ENCODE data around the gene NPAS2.

Gene NPAS2

DNA sequence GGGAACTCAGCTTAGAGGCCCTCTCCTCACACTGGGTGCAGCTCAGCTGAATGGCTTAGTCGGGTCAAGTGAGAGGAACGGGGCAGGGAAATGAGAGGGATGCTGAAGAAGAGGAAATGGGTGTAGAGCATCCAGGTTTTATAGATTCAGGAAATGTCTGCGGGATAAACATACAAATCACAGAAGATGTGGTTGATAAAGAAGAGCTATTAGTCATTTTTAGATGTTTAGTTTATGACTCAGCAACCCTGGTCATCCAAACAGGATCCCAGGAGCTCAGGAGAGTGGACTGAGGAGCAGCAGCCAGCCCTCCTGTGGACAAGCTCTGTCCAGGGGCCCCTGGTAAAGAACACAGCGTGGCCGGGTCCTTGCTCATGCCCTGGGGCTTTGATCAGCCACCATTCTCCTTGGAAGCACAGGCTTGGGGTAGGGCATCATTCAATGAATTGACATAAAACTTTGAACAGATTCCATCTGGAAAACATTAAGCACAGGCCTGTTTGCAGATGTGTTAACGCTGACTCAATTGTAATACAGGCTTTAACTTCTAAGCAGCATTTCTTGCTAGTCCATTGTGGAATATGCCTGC lies 83.0 kb downstream of the NPAS2 start:
- peak; percentile 87 for DNase-seq (ENCODE audit: low read depth)
- H3K4me3 ChIP-seq (replicated peaks; ENCODE audit: low read depth, low read length), result no peak overlapping the region
- TF ChIP-seq, protein P1, sequence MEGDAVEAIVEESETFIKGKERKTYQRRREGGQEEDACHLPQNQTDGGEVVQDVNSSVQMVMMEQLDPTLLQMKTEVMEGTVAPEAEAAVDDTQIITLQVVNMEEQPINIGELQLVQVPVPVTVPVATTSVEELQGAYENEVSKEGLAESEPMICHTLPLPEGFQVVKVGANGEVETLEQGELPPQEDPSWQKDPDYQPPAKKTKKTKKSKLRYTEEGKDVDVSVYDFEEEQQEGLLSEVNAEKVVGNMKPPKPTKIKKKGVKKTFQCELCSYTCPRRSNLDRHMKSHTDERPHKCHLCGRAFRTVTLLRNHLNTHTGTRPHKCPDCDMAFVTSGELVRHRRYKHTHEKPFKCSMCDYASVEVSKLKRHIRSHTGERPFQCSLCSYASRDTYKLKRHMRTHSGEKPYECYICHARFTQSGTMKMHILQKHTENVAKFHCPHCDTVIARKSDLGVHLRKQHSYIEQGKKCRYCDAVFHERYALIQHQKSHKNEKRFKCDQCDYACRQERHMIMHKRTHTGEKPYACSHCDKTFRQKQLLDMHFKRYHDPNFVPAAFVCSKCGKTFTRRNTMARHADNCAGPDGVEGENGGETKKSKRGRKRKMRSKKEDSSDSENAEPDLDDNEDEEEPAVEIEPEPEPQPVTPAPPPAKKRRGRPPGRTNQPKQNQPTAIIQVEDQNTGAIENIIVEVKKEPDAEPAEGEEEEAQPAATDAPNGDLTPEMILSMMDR (IDR thresholded peaks at IDR 0.05; ENCODE audit: low read length, missing control alignments), result peak; percentile 24

DNA sequence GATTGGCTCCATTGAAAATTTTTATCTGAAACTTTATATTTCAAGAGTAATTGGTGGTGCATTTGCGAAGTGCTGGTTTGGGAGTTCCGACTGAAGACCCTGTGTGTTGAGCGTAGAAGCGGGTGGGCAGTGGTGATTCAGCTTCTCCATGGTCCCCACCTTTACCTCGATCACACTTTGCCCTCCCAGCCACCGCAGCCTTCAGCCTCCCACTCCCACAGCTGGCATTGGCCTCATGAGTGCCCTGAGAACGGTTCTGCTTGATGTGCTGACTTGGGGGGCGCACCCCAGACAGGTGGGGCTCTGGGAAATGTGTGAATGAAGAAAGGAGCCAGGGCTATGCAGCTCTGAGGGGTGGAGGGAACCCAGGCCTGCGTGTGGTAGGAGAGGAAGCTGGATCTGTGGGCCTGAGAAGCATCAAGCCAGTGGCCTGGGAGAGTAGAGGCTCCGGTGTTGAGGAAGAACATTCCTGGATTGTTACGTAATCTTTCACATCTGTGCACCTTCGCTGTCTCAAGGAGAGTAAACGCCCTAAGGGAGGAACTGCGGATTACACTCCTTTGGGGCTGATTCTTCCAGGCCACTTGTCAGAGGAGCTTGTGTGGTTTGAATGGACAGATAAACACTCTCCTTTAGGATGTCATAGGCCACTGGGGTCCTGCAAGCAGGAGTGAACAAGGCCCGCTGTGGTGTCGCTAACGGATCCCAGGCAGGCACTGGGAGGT lies 83.8 kb downstream of the NPAS2 start:
- peak; percentile 19 for DNase-seq (ENCODE audit: low read depth)
- TF ChIP-seq, protein P1 (IDR thresholded peaks at IDR 0.05; ENCODE audit: low read length, missing control alignments), result no peak
- H3K4me3 ChIP-seq (replicated peaks; ENCODE audit: low read depth, low read length), result no peak overlapping the region

DNA sequence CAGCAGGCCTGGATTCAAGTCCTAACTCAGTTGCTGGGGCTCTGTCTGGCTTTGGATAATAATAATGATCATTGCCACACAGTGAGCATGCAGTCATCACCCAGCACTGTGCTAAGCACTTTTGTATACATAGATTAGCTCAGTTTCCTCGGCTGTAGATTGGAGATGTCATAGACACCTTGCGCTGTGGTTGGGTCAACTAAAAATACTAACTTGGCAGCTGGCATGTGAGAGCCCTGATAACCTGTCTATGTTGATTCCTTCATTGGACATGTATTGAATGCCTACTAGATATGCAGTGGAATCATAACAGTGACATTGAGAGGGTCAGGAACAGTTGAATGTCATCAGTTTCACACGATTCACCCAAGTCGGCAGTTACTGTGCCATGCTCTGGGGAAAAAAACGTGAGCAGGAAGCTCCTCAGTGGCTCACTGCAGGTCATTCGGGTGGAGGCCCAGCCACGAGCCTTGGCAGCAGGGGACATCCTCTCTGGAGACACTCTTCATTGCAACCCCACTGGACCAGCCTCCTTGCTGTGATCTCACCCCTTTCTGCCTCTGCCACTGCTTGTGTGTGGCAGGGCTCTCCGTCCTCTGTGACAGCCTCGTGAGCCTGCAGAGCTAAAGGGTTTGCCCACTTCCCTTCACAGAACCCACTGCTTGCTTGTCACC lies 85.3 kb downstream of the NPAS2 start:
- no peak overlapping the region for H3K4me3 ChIP-seq (replicated peaks; ENCODE audit: low read depth, low read length)
- DNase-seq (ENCODE audit: low read depth), result no peak
- TF ChIP-seq, protein P1 (IDR thresholded peaks at IDR 0.05; ENCODE audit: low read length, missing control alignments), result no peak

DNA sequence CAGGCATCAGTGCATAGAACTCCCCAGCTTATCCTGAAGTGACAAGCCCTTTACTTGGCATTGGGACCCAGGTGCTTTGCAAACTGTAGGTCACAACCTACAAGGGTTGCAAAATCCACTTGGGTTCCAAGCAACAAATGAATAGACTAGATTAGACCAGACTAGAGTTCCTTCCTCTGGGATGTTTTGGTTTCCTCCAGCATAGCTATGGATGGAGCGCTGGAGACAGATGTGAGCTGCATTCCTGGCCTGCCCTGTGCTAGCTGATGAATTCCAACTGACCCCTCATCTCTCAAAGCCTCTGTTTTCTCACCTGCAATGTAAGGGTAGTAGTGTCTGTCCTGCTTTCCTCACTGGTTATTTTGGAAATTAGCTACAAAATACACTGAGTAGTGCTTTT lies 86.2 kb downstream of the NPAS2 start:
- TF ChIP-seq, protein P1 (IDR thresholded peaks at IDR 0.05; ENCODE audit: low read length, missing control alignments), result no peak
- no peak overlapping the region for H3K4me3 ChIP-seq (replicated peaks; ENCODE audit: low read depth, low read length)
- no peak for DNase-seq (ENCODE audit: low read depth)

DNA sequence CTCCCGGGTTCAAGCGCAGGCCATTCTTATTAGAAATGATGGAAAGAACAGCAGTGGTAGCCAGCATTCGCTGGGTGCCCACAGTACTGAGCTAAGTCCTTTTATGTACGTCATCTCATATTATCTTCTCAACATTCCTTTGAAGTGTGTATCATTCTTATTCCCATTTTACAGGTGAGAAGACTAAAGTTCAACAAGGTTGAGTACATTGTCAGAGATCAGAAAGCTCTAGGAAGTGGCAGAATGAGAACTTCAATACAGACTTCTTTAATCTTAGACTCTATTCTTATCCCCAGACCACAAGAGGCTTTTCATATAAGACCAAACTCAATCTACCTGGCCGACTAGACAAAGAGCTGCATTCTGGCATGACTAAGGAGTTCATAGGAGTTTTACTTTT lies 86.7 kb downstream of the NPAS2 start:
- H3K4me3 ChIP-seq (replicated peaks; ENCODE audit: low read depth, low read length), result no peak overlapping the region
- no peak for DNase-seq (ENCODE audit: low read depth)
- TF ChIP-seq, protein P1 (IDR thresholded peaks at IDR 0.05; ENCODE audit: low read length, missing control alignments), result no peak

DNA sequence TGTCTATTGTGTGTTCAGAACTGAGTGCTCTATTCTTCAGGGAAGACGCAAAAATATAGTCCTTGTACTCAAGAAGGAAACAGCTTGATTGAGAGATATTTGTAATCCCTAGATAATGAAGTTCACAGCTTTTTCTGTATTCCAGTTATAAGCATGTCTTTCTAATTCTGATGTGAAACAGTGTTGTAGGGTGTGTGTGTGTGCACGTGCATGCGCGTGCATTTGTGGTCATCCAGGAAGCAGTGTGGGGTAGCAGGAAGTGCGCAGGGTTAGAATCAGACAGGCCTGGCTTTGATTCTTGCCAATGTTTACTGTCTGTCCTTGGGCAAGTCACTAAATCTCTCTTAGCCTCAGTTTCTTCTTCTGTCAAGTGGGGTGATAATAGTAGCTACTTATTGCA lies 87.9 kb downstream of the NPAS2 start:
- no peak overlapping the region for H3K4me3 ChIP-seq (replicated peaks; ENCODE audit: low read depth, low read length)
- no peak for DNase-seq (ENCODE audit: low read depth)
- TF ChIP-seq, protein P1 (IDR thresholded peaks at IDR 0.05; ENCODE audit: low read length, missing control alignments), result no peak
